Measurements from ENCODE around the gene MAPKAPK2.
A peak's percentile ranks its signal among the peaks of the same experiment; 100 is the strongest.
"Not testable (repeated sequence)": the region's sequence is repeated elsewhere in the genome, so short reads cannot be mapped to it uniquely, and the experiment has no call there.

MAPKAPK2 gene

DNA sequence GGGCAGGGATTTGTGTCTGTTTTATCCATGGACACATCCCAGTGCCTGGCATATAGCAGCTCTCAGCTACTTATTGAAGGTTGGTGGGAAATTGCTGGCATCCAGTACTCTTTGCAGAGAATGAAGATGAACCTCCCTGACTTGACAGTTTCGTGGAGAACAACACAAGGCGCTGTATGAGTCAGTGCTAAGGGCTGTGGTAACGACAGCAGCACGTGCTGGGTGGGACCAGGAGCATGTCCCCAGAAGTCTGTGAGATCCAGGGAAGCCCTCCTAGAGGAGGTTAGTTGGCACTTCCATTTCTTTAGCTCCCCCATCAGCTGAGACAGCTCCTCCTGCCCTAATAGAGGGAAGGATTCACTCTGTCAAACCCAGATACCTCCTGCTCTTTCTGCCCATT lies 60.0 kb downstream of the MAPKAPK2 start:
- peak; percentile 53 to 73 (median 68) for DNase-seq

DNA sequence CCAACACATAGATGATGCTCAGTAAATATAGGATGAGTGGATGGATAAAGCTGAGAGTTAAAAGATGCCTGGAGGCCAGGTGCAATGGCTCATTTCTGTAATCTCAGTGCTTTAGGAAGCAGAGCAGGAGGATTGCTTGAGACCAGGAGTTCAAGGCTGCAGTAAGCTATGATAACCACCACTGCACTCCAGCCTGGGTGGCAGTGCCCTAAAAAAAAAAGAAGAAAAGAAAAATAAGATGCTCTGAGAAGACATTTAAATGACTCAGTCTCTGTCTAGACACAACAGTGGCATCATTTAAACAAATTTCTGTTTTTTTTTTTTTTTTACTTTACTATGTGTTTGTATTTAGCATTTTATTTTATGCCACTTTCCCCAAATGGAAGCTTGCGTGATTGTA lies 60.6 kb downstream of the MAPKAPK2 start:
- no peak for DNase-seq

DNA sequence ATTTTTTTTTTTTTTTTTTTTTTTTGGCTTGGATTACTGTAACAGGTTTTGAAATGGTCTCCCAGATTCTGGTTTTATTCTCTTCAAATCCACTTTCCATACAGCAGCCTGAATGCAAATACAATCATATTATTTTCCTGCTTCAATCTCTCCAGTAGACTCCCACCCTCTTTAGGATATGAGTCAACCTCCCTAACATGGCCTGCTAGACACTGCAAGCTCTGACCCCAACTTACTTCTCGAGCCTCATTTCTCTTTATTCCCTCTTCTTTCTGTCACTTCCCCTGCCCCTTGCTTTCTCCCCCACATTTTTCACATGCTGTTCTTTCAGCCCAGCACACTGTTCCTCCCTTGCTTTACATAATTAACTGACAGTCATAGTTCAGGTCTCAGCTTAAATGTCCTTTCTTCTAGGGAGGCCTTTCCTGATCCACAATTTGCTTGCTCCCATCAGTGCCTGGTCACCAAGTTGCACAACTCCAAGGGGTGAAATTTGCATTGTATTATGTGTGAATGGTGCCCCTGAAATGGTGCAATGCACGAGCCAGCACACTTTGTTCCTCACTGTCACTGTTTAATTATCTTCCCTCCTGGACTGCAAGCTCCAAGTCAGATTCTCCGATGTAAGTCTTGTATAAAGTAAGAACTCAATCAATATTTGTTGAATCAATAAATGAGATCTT lies 63.8 kb downstream of the MAPKAPK2 start:
- peak; percentile 30 to 61 (median 44) for DNase-seq

DNA sequence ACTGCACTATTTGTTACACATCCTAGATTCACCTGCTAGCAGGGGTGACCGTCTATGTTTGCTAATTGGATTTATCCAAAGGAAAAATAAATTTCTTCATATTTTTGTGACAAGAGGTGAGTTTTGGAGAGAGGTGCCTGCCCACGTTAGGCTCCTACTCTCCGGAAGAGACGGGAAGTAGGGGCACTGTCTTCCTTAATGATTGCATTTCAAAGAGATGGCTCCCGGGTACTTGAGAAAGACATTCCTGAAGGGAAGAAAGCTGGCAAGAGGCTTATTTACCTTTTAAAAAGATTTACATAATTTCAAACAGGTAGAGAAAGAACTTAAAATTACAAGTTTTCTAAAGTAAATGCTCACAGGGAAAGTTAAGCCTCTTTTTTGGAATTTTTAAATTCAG lies 67.2 kb downstream of the MAPKAPK2 start:
- no peak for DNase-seq

DNA sequence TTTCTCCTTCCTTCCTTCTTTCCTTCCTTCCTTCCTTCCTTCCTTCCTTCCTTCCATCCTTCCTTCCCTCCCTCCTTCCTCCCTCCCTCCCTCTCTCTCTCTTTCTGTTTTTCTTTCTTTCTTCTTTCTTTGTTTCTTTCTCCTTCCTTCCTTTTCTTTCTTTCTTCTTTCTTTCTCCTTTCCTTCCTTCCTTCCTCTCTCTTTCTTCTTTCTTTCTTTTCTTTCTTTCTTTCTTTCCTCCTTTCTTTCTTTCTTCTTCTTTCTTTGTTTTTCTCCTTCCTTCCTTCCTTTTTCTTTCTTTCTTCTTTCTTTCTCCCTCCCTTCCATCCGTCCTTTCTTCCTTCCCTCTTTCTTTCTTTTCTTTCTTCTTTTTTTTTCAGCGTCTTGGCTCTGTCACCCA lies 67.8 kb downstream of the MAPKAPK2 start:
- no peak for DNase-seq

DNA sequence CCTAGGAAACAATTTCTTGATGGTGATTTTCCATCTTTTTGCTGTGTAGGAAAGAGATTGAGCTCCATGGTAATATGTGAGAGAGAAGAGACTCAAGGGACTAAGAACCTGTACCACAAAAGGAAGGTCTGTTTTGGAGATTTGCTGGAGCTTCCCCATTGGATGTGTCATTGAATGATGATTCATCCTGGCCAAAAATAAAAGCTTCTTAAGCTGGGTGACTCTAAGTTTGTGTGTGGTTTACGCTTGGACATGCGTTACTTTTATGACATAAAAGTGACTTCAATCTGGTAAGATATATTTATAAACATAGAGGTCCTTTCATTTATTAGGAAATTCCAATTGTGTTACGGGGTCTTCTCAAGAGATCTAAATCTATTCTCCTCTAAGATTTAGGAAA lies 68.4 kb downstream of the MAPKAPK2 start:
- DNase-seq: peak; percentile 64 to 89 (median 74)

DNA sequence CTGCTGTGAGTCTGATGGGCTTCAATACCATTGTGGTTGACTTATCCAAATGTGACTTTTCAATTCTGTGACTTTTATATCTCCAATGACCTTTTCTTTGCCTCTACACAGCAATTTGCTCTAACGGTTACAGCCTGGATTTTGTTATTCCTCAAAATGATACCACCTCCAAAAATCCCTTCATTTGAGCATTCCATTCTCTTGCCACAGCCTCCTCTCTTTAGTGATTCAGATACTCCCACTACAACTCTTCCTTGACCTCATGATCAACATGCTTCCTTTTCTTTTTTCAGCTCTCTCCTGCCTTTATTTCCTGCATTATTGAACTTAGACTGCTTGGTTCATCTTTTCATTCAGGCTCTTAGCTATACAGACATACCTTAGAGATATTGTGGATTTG lies 69.3 kb downstream of the MAPKAPK2 start:
- DNase-seq: peak in 2 of 4 experiments; percentile 47 to 61

DNA sequence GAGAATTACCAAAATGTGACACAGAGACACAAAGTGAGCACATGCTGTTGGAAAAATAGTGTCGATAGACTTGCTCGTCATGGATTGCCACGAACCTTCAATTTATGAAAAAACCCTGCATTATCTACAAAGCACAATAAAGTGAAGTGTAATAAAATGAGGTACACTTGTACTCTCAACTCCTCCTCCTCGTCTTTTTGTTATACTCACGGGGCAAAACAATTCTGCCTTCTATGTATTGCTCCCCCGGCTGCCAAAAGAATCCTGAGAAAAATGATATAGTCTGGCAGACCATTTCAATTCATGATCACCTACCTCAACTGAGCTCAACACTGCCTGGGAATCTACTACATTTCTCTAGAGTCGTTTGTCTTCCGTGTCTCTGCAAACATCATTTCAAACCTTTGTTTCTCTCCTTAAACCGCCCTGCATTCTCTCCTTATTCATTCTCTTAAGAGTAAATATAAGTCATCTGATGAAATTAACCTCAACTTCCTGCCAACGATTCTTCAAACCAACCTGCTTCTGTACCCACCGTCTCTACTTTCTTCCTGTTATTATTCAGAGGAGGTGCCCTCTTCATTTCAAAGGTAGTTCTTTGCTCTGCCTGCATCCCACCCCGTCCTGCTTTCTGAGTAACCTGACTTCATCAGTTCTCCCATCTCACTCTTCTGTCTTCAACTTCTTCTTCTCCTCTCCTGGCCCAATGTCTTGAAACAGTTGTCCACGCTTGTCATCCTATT lies 73.0 kb downstream of the MAPKAPK2 start:
- no peak for DNase-seq

DNA sequence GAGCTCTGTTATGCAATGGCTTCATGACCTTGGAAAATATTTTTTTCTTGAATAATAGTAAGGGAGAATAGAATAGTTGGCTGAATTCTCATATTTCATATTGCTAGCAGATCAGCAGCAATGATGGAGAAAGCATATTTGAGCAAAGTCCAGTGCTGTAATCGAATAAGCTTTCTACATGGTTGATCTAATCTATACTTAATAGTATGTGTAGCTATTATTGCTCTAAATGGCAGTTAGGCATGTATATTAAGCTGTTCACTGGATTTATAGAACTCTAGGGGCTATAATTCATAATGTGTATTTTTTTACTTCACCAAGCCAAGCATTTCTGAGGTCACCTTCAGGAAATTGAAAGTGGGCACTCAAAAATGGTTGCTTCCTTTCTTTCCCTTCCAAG lies 75.9 kb downstream of the MAPKAPK2 start:
- DNase-seq: no peak

DNA sequence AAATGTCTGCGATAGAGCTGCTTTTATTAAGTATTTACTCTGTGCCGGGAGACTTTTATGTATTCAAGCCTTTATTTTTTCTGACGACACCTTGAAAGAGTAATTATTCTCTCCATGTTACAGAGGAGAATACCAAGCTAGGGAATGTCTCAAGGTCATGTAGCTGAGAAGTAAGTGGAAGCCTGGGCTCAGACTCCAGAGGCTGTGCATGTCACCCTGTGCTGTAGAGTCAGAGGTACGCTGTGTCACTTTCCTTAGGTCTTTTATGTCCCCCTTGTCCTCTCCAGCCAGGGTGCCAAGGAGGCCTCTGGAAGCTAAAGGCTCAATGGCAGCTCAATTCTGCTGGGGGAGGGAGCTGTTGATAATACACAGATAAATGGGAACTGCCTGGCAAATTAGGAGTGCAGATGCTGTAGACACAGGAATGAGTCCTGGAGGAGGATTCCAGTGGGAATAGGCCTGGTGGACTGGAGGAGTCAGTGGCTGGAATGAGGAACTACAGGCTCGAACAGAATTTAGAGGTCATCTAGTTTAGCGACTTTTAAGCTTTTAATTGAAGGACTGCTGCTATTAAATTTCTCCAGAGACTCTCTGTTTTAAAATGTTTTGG lies 76.6 kb downstream of the MAPKAPK2 start:
- DNase-seq: no peak

DNA sequence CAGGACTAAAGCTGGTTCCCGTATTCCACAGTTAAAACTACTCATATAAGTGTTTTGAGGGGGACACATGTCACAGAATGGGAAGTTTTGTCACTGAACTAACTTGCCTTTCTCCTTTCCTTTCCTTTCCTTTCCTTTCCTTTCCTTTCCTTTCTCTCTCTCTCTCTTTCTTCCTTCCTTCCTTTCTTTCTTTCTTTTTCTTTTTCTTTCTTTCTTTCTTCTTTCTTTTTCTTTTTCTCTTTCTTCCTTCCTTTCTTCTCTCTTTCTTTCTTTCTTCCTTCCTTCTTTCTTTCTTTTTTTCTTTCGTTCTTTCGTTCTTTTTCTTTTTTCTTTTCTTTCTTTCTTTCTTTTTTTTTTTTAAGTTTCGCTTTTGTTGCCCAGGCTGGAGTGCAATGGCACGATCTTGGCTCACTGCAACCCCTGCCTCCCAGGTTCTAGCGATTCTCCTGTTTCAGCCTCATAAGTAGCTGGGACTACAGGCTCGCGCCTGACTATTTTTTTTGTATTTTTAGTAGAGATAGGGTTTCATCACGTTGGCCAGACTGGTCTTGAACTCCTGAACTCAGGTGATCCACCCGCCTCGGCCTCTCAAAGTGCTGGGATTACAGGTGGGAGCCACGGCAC lies 78.1 kb downstream of the MAPKAPK2 start:
- DNase-seq: not testable (repeated sequence)

DNA sequence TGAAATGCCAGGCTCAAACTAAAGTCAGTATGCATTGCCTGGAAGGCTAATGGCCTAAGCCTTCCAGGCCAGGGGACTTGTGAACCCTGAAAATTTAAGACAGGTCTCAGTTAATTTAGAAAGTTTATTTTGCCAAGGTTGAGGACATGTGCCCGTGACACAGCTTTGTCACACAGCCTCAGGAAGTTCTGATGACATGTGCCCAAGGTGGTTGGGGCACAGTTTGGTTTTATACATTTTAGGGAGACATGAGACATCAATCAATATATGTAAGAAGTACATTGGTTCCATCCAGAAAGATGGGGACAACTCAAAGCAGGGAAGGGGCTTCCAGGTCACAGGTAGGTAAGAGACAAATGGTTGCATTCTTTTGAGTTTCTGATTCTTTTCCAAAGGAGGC lies 81.1 kb downstream of the MAPKAPK2 start:
- not testable (repeated sequence) for DNase-seq

DNA sequence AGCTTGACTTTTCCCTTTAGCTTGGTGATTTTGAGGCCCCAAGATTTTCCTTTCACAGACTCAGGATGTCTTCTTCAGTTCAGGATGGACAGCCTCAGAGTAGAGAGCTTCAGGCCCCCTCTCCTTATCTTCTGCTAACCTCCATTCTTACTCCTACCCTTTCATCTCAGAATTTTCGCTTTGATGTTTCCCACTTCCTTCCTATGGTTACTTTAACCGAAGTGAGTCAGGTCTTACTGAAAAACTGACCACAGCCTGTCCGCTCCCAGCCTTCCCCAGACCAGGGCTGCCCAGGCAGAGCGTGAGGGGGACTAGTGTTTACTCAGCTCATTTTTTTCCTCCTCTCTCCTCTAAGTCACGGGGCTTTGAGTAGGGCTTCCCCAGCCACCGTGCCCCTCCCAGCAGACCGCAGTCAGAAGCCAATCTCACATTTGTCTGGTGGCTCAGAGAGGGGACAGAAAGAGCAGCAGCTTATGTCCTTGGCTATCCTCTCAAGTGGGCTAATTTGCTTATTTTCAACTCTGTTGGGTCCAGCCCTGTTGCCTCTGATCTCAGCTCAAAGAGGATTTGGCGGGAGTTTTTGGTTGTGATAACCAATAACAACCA lies 81.6 kb downstream of the MAPKAPK2 start:
- peak; percentile 90 to 96 (median 92) for DNase-seq

DNA sequence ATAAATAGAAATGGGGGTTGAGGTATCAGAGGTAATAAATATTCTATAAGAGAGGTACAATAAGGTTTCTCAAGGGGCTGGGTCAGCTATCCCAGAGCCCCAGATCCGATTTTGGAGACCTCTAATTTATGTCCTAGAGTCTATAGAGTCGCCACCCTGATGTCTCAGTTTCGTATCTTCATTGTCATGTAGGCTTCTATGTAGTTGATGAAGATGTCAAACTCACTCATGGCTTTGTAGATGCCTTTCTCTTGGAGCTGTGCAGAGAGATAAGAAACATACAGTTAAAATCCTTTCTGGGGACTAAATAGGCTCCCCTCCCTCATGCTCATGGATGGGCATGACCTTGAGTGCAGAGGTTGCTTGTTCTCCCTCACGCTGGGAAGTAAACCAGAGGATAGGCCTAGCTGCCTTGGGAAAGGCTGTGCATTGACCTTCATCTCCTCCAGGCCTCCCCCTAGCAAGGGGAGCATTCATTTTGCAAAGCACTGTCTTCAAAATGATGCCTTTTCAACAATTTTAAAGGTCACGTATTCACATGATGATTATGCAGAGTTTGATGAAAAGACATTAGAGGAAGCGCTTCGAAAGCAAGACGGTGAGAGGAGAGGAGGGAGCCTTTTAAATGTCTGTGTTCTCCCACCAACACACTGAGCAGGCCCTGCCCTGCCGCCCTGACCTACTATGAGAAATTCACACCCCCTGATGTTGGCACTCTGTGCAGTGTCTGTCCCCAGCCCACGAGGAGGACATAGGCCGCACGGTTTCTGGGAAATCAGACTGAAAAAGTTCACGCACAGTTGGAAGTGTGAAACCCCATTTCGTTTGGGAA lies 84.0 kb downstream of the MAPKAPK2 start:
- peak; percentile 54 to 77 (median 64) for DNase-seq

DNA sequence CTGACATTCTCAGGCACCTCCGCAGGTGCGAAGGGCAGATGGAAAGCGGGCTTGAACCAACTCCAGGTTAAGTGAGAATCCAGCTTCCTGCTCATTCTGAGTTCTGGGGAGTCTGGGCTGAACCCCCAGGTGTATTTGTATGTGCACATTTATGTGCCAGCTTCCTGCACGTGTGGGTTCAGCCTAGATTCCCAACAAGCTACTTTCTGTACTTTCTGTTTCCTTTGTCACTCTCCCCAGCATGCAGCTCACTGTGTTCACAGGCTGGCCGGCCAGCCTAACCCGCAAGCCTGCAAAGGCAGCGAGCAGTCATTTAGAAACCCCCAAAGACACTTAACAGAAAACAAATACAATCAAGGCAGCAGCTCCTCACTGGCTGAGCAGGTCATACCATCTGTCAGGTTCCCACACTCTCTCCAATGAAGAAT lies 84.6 kb downstream of the MAPKAPK2 start:
- DNase-seq: no peak

DNA sequence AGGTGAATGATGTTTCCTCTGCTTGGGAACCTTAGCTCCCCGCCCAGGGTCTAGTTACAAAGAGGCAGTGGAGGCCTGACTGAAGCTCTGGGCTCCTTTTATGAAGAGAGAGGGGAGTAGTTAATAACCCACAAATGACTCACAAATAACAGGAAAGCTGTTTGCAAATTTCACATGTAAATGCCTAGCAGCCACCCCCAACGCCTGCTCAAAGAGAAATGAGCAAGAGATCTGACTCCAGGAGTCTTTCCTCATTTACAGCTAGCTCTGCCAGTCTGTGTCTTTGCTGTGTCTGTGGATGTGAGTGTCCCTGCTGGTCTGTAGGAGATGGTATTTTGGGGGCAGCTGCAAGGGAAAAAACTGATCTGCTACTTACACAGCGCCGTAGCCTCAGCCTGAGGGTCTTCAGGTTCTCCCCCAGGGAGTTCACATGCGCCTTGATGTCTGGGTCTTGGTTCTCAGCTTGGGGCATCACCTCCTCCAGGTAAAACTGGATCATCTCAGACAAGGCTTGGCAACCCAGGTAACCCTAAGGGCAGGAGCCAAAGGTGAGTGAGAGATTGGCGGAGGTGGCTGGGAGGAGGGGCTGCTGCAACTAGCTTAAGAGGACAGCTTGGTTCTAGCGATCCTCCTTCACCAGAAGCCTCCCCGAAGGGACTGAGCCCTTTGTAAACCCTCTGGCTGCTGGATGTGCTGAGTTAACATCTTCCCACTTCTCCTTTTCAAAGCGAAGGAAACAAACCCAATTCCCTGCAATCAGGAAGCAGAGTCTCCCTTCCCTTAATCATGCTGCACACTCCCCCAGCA lies 86.0 kb downstream of the MAPKAPK2 start, which contains the start of gene IL19:
Gene IL19, plus strand, starts transcription at position 243 of the 807 bp plus-strand sequence. CDS start 65,890 bp downstream, outside the sequence.
- peak; percentile 83 to 93 (median 90) for DNase-seq

DNA sequence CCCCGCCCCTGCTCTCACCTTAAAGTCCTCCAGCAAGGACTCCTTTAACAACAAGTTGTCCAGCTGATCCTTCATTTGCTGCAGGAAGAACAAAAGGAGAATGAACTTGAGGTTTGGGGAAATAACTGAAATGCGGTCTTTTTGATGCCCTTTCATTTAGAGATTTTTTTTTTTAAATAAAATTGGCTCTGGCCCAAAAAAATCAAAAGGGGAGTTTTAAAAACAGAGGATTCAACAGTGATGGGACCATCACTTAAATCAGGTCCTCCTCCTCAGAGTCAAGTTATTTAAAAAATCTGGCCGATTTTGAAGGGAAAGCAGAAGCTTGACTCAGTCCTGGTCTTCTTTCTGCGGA lies 86.6 kb downstream of the MAPKAPK2 start:
- peak in 1 of 4 experiments; percentile 42 for DNase-seq

DNA sequence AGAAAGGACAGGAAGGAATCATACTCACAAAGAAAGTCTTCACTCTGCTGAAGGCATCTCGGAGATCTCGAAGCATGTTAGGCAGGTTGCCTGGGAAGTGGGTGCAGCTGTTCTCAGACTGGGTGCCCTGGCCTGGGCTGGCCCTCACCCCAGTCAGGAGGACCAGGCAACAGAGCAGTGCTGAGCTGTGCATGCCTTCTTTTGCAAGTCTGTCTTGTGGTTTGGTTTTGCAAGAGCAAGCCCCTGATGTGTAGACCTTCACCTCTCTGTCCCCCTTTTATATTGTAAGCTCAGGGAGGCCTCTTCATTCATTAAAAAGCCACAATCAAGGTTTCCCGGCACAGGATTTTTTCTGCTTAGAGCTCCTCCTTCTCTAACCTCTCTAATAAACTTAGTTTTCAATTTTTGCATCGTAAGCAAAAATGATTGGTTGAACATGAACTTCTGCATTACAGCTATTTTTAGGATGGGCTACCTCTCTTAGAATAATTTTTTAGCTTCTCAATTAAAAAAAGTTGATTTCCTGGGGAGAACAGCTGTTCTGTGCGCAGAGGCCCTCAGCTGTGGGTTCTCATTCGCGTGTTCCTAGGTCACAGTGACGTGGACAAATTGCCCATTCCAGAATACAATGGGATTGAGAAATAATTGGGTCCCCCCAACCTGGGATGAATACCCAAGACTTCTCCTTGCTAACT lies 87.7 kb downstream of the MAPKAPK2 start, which contains the start of gene IL10:
Gene IL10, minus strand, starts transcription at position 252 of the 695 bp plus-strand sequence. Its CDS starts 59 bp downstream, at position 193.
- DNase-seq: peak; percentile 74 to 86 (median 85)

DNA sequence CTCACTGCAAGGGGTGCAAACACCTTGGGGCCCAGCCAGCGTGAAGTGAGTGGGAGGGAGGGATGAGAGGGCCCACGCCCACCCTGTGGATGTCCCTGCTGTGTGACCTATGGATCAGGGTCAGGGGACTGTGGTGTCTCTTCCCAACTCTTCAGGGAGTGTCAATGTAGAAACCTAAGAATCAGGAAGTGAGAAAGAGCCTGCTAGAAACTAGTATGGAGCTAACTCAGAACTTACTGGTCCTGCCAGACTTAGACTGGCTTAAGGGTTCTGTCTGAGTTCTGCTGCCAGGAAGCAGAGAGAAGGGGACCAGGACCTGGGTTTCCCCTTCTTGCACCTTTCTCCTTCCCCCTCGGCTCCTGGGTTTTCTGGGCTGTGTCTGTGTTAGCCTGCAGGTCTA lies 89.4 kb downstream of the MAPKAPK2 start:
- peak; percentile 39 to 75 (median 72) for DNase-seq

DNA sequence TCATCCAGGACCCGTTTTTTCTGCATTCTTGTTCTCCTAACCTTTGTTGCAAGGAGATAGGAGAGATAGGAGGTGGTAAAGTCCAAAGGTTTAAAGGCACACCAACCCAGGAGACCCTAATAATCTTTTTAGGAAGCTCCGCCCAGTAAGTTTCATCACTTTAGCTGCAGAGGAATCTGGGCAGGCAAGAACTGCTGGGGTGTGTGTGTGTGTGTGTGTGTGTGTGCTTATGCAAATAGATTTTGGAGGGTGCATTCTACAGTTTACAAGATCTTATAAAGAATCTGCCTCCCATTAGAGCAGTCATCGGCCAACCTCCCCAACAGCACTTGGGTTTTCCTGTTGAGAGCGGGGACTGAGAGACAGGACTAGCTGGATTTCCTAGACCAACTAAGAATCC lies 91.5 kb downstream of the MAPKAPK2 start:
- DNase-seq: peak in 1 of 4 experiments; percentile 47

Data from suppressor macrophage (primary cell).